DMS114 treated with DMSO at 0.1 percent for 48 hours (cell line): ENCODE measurements around the gene DNM3.
"Not testable (repeated sequence)": the region's sequence is repeated elsewhere in the genome, so short reads cannot be mapped to it uniquely, and the experiment has no call there.

ENCODE experiments used
- DNase-seq: peaks from one replicate; lab custom pipeline; 2025; ENCODE audit not compliant: unreplicated experiment; lab: John Stamatoyannopoulos, UW

Gene DNM3

DNA sequence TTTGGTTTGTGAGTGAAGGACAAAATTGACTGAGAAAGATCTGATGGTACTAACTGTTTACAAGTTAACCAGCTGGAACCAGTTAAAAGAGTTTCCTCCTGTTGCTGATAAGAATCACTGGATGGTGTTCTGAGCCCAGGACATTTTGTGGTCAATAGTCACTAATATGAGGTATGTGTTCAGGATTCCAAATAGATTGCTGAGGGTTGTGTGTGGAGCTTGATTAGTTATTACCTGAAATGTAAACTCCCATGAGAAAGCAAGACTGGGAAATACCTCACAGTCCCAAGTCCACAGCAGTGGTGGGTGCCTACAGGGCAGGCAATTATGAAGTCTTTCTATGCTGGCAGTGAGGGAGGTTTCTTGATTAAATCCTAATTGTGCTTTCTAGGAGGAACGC is 164.6 kb downstream of the DNM3 start:
- DNase-seq = peak; percentile 23

DNA sequence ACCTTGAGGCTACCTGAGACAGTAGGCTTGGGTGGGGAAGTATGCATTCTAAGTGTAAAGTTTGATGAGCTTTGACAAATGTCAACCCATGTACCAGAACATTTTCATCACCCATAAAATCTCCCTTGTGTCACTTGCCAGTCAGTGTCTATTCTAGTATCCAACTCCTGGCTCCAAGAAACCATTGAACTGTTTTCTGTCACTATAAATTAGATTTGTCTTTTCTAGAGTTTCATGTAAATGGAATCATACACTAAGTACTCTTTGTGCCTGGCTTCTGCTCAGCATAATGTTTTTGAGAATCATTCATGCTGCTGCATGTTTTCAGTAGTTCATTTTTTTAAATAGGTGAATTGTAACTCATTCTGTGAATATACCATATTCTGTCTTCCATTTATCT is 165.4 kb downstream of the DNM3 start:
- DNase-seq = no peak

DNA sequence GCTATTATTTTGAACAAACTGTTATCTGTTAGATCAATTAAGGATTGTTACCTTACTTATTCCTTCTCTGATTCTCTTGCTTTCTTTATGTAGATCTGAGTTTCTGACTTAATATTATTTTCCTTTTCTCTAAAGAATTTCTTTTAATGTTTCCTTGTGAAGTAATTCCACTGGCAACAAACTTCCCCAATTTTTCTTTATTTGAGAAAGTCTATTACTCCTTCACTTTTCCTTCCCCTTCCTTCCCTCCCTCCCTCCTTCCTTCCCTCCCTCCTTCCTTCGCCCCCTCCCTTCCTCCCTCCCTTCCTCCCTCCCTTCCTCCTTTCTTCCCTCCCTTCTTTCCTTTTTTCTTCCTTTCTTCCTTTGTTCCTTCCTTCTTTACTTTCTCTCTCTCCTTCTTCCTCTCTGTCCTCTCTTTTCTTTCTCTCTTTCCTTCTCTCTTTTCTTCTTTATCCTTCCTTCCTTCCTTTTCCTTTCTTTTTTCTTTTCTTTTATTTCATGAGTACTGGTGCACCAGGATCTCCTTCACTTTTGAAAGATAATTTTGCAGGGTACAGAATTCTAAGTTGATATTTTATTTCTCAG is 177.5 kb downstream of the DNM3 start:
- DNase-seq = no peak

DNA sequence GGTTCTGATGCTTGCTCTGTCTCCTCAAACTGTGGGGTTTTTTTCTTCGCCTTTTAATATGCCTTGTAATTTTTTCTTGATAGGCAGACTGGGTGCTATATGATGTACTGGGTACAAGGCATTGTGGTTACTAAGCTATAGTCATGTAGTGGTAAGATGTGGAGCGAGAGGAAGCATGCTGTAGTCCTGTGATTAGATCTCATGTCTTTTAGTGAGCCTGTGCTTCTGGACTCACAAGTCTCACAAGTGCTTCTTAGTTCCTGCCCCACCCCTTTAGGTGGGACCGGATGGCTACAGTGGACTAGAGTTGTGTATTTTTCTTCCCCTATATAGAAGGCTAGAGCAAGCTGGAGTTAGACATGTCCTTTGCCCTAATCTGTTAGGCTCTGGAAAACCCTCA is 178.7 kb downstream of the DNM3 start:
- DNase-seq = no peak

DNA sequence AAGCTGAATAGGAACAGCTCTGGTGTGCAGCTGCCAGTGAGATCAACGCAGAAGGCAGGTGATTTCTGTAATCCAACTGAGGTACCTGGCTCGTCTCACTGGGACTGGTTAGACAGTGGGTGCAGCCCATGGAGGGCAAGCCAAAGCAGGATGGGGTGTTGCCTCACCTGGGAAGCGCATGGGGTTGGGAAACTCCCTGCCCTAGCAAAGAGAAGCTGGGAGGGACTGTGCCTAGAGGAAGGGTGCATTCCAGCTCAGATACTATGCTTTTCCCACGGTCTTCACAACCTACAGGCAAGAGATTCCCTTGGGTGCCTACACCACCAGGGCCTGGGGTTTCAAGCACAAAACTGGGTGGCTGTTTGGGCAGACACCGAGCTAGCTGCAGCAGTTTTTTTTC is 183.2 kb downstream of the DNM3 start:
- no peak for DNase-seq

DNA sequence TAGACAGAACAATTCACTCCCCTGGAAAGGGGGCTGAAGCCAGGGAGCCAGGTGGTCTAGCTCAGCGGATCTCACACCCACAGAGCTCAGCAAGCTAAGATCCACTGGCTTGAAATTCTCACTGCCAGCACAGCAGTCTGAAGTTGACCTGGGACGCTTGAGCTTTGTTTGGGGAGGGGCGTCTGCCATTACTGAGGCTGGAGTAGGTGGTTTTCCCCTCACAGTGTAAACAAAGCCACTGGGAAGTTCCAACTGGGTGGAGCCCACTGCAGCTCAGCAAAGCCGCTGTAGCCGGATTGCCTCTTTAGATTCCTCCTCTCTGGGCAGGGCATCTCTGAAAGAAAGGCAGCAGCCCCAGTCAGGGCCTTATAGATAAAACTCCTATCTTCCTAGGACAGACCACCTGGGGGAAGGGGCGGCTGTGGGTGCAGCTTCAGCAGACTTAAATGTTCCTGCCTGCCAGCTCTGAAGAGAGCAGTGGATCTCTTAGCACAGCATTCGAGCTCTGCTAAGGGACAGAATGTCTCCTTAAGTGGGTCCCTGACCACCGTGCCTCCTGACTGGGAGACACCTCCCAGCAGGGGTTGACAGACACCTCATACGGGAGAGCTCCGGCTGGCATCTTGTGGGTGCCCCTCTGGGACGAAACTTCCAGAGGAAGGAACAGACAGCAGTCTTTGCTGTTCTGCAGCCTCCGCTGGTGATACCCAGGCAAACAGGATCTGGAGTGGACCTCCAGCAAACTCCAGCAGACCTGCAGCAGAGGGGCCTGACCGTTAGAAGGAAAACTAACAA is 183.8 kb downstream of the DNM3 start:
- not testable (repeated sequence) for DNase-seq

DNA sequence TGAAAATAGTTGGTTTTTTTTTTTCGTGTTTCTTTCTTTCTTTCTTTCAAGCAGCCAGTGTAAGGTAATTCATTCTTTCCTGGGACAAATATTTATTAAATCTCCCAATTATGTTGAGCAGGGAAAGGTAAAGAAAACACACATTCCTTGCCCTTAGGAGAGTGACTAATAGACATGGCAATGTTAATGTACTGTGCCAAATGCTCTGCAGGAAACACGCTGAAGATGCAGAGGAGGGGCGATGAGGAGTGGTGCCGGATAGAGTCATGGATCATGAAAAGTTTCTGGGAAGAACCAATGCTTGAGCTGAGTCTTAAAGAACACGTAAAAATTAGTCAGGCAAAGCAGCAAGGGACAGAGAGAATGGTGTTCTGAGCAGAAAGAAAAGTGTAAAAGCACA is 199.2 kb downstream of the DNM3 start:
- DNase-seq = no peak

DNA sequence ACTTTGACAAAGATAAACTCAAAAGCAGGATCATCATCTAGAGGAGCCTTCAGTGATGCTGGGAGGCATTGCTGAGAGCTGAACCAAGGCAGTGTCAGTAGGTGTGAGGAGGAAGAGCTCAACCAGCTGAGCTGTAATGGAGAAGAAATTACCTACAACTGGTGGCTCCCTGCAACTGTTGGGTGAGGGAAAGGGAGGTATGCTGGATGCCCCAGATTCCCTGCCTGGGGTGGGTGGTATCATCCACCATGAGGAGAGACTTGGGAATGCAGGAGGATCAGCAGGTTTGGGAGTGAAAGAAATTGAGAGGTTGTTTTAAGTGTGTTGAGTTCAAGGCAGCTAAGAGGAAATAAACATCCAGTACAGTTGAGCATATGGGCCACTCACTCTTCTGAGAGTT is 199.8 kb downstream of the DNM3 start:
- no peak for DNase-seq

DNA sequence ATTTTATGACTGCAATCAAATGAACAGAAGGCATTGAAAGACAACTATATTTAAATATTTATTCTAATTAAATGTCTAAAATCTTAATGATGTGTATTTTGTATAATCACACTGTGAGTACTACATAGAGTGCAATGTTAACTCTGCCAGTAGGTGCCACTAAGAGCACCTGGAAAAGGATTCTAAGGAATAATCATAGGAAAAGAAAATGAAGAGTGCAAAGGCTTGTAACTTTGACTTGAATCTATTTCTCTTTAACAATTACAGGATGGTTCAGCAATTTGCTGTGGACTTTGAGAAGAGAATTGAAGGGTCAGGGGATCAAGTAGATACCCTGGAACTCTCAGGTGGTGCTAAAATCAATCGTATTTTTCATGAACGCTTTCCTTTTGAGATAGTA is 200.4 kb downstream of the DNM3 start:
- no peak for DNase-seq

DNA sequence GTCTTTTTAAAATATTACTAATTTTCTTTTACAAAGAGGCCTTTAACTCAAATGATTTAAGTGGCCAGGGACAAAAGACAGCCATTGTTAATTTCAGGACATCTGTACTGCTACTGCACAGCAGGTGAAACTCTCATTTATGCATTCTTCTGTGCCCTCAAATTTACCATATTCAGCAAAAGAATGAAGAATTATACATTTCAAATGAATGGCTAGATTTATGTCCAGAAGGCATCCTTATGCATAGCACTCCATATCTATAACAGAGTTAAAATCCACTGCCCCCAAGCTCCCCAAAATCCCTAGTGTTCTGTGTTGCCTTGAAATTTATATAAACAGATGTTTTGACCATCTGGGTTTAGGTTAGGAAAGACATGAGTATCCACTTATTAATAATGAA is 202.6 kb downstream of the DNM3 start:
- no peak for DNase-seq

DNA sequence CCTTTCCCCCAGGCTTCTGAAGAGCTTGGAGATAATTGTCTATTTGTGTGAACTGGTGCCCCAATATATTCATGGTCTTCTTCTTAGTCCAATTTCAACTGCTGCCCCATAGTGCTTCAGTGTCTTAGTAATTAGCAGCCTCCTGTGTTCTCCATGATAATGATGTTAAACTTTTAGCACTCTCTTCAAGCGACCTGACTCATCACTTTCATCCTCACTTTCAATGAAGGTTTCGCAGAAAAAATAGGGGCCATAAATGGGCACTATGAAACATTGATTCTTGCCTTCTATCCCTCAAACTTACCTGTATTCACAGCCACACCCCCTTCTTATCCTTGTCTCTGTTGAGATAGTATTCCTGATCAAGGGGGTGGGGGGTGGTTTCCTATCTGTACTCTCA is 210.6 kb downstream of the DNM3 start:
- no peak for DNase-seq

DNA sequence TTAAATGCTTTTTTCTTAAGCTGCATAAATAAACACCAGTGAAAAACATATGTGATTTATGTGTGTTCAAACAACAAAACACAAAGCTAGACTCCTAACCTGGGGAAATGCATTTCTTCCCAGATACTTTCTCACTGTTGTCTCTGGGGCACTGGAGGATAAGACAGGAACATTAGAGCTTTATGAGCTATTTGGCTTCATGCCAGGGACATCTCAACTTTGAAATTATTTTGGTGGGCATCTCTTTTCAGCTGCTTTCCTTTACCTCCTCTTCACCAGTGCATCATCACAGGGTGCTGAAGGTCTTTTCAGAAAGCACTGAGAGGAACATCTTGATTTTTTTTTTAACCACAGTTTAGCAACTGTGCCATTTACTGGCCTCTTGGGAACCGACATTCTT is 212.9 kb downstream of the DNM3 start:
- no peak for DNase-seq

DNA sequence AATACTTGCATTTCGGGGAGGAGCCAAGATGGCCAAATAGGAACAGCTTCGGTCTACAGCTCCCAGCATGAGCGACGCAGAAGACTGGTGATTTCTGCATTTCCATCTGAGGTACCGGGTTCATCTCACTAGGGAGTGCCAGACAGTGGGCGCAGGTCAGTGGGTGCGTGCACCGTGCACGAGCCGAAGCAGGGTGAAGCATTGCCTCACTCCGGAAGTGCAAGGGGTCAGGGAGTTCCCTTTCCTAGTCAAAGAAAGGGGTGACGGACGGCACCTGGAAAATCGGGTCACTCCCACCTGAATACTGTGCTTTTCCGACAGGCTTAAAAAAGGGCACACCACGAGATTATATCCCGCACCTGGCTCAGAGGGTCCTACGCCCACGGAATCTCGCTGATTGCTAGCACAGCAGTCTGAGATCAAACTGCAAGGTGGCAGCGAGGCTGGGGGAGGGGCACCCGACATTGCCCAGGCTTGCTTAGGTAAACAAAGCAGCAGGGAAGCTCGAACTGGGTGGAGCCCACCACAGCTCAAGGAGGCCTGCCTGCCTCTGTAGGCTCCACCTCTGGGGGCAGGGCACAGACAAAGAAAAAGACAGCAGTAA is 214.6 kb downstream of the DNM3 start:
- DNase-seq = not testable (repeated sequence)

DNA sequence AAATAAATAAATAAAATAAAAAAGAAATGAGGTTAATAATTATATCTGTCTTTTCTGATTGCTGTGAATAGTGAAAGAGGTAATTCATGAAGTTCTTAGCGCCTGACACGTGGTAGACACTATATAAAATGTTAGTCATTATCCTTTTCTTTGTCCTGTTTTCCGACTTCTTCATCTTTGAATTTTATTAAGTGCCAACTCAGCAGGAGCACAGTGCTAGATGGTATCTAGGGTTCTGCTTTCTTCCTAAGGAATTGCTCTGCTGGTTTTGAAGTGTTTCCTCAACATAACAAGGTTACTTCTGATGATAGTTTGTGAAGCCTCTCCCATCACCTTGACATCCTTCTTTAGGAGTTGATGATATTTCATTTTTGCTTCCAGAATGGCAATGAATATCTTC is 227.0 kb downstream of the DNM3 start:
- no peak for DNase-seq

DNA sequence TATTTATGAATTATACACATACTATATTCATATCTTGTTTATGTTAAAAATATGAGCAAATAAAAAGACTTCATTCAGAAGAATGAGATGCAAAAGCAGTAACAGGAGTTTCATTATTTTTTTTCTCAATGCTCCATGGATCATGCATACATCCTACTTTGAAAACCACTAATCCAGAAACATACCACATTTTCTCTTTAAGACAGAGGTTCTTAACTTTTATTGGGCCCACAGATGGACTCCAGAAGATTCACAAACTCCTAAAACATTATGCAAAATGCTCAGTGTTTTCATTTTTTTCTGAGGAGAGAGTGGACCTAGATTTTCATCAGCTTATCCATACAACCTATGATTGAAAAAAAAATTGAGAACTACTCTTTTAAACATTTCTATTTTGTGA is 227.8 kb downstream of the DNM3 start:
- DNase-seq = no peak

DNA sequence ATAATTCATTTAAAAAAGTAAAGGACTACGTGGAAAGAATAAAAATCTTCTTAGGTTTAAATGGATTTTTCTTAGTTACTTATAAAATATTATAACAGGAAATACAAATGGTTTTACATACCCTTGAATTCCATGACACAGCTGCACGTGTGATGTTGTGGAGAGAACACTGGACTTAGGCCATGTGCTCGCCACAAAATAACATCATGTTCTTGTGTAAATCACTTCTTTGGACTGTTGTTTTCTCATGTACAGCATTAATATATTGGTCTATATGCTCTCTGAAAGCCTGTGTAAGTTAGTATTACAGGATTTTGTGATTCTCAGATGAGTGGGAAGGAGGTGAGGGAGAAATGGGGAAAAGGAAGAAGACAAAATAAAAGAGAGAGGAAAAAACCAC is 228.2 kb downstream of the DNM3 start:
- no peak for DNase-seq

DNA sequence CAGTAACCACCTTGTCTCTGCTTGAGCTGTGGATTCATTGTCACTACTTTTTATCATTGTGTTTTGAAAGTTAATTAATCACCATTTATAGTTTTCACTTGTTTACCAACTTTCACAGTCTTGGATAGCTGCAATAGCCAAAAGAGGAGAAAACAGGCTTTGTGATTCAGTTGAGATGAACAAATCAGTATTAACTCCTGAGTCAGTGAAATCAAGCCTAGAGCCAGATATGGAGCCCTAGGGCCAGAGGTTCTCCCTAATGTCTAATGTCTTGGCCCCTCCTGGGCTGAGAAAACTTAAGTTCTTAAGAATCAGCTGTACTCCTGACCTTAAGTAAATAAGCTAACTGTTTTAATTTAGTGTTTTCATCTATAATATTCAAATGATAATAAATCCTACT is 228.8 kb downstream of the DNM3 start:
- DNase-seq = no peak

DNA sequence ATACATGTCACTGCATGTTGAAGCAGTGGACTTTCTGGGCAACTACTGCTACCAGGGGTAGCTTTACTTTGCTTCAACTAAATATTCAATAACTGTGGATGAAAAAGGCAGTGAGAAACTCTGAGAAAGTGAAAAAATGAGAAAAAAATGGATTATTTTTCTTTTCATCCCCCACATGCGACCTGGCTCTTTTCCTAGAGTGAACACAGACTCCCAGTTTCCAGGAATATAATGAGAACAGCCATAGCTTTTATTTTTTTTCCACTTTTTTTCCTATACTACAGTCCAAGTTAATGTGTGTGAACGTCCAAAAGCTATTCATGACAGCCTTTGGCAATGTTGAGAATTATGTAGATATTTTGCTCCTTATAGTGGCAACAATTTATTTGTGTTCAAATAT is 230.4 kb downstream of the DNM3 start:
- DNase-seq = no peak

DNA sequence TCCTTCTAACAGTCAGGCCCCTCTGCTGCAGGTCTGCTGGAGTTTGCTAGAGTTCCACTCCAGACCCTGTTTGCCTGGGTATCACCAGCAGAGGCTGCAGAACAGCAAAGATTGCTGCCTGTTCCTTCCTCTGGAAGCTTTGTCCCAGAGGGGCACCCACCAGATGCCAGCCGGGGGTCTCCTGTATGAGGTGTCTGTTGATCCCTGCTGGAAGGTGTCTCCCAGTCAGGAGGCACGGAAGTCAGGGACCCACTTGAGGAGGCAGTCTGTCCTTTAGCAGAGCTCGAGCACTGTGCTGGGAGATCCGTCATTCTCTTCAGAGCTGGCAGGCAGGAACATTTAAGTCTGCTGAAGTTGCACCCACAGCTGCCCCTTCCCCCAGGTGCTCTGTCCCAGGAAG is 238.6 kb downstream of the DNM3 start:
- DNase-seq = not testable (repeated sequence)

DNA sequence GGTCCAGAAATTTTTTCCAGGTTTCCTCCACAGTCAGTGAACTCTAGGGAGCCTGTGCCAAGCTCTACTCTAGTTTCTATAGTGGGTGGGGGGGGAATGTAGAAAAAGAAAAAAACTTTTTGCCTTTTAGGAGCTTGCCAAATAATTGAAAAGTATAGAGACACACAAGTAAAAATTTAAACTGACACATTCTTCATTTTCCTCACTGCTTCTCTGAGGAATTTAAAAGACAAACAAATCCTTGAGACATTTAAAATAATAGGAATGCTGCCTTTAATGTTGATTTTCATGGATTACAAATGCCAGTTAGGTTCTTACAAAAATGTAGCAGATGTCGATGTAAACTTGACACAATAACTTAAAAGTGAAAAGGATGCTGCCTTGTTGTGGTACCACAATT is 241.9 kb downstream of the DNM3 start:
- no peak for DNase-seq

DNA sequence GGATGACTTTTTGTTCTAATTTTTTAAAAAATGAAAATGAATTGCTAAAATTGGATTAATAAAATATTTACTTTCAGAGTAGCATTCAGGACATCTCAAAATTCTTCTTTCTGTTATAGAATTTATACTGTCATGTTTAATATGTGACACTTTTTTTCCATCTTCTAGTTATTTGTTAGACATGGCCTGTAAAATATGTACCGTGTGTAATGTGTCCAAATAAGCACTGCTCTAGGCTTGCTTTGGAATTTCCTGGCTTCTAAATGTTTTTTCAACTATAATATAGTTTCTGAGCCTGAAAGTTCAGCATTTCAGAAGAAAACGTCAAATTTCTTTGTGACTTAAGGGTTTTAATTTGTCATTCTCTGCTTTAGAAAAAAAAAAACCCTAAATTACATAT is 243.6 kb downstream of the DNM3 start:
- no peak for DNase-seq

DNA sequence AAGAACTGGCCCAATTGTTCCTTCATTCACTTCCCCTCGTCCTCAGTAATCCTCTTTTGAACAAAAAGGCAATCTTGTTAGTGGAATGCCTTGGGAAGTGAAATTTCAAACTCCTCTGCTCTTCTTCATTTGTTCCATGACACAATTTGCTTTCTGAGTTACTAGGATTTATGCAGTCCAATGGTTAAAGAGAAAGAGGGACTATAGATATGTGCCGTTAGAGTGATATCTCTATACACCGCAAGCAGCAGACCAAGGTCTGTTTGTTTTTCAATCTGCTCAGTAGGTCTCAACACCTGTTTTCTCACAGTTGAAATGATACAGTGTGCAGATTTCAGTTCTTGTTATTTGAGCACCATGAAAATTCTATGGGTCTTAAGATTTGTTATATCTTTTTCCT is 244.0 kb downstream of the DNM3 start:
- no peak for DNase-seq

DNA sequence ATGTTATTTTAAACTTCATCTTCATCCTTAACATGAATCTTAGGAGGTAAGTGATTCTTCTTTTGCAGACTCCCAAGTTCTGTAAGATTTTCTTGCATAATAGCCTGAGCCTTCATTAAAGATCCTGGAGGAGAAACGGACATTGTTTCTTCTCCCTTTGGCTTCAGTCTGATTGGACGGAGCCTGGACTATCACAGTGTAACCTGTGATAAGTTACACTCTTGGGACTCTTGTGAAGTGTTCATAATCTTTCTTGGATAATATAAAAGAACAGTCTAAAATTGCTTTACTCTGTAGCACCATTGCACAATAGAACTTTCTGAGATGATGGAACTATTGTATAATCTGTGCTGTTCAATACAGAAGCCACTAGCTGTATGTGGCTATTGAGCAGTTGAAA is 244.8 kb downstream of the DNM3 start:
- DNase-seq = no peak
